ELF-1 (cell line): ENCODE measurements around the gene PAWR.

Source experiments
- DNase-seq: peaks from one replicate; pipeline ENCODE4 v3.0.0-alpha.2; 2016; ENCODE audit warnings: low read depth, low spot score

Gene PAWR, protein sequence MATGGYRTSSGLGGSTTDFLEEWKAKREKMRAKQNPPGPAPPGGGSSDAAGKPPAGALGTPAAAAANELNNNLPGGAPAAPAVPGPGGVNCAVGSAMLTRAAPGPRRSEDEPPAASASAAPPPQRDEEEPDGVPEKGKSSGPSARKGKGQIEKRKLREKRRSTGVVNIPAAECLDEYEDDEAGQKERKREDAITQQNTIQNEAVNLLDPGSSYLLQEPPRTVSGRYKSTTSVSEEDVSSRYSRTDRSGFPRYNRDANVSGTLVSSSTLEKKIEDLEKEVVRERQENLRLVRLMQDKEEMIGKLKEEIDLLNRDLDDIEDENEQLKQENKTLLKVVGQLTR

DNA sequence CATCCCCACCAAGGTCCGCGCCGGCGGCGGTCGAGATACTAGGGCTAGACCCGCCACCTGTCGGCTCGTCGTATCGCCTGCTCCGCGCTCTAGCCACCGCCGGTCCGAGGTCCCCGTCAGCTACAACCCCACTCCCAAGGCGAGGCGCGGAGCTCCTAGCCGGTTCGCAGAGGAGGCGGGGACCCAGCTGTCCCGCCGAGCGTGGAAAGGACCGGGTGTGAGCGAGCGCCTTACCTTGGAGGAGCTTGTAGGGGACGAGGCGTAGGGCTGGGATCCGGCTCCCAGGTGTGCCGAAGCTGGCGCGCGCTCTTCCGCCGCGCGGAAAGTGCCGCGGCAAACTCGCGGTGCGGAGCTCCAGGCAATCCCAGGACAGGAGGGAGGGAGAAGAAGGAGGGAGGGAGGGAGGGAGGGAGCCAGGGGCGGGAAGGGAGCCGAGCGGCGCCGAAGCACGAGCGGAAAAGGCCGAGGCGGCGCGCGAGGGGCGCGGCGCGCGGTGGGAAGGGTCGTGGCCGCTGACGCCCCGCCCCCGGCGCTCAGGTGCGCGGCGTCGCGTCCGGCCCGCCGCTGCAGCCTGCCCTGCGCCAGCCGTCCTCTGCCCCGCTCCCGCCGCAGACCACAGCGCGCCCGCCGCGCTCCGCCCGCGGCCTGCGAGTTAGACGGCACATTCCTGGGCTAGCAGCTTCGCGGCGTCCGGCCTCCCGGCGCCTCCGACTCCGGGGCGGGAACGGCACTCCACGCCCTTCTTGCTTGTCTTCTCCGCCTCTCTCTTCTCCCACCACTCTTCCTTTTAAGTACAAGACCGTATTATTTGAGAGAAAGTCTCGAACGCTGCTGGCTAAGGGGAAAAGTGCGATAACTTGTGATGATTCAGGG, at the start of gene PAWR:
Gene PAWR, minus strand, starts transcription at position 327 of the 873 bp plus-strand sequence. CDS start 720 bp downstream, outside the sequence.
- peak; percentile 91 for DNase-seq

DNA sequence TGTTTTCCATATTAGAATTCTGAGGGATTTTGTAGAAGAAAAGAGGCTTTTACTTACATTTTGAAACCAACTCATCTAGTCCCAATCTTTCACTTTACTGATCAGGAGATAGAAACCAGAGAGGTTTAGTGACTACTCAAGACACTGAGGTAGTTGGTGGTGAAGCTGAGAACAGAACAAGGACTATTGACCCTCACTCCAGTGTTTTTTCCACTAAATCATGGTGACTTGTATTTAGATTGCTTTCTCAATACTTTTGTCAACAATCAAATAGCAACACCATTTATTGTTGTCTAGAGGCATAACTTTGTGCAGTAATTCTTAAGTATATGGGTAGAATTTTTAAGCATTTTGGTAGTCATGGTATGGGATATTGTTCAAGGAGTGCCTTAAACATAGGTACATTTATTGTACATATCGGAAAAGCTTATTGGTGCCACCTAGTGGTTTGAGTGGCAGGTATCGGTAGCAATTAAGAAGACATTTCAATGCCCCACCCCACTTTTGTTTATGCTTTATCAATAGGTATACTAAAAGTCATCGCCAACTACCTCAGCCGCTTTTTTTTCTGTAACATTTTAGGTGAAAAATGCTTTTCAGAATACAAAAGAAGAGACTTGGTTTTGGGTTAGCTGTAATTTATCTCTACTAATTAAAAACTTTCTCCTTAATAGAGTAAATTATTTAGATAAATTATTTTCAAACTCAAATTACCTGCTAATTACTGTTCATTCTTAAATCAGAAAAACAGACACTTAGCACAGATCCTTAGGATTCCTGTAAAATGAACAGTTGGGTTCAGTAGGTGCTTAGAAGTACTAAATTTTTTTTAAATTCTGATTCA, 47.3 kb upstream of the PAWR start:
- DNase-seq = peak; percentile 12

DNA sequence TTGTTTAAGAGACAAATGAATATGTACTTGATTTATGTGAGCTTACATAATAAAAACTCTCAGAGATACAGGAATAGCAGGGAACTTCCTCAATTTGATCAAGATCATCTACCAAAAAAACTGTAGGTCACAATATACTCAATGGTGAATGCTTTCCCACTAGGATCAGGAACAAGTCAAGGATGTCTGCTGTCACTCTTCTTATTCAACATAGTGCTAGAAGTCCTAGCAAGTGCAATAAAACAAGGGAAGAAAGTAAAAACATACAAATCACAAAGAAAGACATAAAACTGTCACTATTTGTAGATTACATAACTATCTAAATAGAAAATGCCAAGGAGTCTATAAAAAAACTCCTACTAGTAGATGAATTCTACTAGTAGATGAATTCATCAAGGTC, 41.9 kb upstream of the PAWR start:
- no peak for DNase-seq

DNA sequence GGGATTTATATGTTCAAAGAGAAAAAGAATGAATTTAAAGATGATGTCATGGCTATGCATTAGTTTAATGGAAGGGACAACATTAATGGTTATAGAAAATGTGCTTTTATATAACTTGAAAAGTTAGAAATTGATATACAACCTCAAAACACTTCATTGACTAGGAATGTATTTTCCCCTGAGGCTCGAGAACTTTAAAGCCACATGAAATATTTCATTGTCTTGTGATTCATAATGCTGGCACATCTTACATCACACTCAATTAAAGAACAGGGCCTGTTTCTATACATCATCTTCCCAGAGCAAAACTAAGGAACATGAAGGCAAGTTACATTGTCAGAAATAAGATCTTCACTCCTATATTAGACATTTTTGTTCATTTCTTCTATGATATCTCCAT, 35.2 kb upstream of the PAWR start:
- DNase-seq = no peak

DNA sequence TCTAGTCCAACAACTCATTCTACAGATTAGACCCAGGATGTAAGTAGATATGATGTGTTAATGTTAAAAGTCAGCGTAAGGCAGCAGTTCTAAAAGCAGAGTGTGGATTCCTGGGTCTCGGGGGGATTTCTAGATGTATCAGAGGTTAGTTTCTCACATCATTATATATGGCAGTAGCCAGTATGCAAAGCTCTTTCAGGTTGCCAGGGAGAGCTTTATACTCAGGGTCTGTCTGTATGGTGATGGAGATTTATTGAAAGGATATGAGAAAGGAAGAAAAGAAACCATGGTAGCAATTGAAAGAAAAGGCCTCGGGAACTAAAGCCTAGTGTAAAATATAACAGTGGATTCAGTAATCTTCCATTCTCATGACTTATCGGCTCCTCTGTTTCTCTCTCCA, 26.2 kb upstream of the PAWR start:
- DNase-seq = no peak

DNA sequence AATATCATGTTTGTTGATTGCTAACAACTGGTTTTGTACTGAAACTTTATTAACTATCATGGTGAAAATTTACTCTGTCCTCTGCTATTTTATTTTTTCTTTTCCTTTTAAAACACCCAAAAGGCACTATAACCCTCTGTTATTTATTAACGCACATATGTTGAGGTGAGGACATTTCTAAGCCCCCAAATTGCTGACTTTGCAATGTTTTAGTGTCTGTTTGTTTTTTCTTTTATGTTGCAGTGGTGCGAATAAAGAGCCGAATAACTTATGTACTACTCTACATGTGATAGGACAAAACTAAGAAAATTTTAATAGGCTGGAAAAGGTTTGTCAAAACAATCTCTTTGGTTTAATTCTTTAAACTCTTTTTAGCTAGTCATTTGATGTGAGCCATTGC, 24.5 kb upstream of the PAWR start:
- no peak for DNase-seq

DNA sequence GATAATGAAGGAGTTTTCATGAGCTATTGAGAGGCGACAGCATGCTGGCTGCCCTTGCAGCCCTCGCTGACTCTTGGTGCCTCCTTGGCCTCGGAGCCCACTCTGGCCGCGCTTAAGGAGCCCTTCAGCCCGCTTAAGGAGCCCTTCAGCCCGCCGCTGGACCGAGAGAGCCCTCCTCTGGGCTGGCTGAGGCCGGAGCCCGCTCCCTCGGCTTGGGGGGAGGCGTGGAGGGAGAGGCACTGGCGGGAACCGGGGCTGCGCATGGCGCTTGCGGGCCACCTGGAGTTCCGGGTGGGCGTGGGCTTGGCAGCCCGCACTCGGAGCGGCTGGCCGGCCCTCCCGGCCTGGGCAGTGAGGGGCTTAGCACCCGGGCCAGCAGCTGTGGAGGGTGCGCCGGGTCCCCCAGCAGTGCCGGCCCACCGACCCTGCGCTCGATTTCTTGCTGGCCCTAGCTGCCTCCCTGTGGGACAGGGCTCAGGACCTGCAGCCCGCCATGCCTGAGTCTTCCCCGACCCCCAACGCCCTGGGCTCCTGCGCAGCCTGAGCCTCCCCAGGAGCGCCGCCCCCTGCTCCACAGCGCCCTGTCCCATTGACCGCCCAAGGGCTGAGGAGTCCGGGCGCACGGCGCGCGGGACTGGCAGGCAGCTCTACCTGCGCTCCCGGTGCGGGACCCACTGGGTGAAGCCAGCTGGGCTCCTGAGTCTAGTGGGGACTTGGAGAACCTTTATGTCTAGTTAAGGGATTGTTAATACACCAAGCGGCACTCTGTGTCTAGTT, 20.1 kb upstream of the PAWR start:
- DNase-seq = peak; percentile 48

DNA sequence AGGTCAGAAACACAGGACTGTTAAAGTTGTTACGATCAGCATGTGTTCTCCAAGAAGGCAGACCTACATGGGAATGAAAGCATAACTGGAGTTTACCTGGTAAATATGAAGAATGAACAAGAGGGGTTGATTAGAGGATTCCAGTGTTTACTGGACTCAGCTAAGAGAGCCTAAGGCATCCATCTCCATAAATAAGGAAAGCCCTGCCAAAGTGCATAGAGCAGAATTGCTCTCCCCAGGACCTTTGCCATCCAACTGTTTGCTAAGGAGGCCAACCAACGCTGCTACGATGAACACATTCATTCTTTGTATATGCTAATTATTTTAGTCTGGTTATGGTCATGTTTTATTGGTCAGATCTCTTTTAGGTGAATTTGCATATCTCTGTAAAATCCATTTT, 17.1 kb upstream of the PAWR start:
- no peak for DNase-seq

DNA sequence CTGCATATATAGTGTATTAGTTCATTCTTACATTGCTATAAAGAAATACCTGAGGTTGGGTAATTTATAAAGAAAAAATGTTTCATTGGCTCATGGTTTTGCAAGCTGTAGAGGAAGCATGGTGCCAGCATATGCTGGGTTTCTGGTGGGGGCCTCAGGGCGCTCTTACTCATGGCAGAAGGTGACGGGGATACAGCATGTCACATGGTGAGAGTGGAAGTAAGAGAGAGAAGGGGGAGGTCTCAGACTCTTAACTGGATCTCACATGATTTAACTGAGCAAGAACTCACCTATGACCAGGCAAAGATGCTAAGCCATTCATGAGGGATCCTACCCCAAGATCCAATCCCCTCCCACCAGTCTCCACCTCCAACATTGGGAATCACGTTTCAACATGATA, 15.9 kb upstream of the PAWR start:
- DNase-seq = no peak

DNA sequence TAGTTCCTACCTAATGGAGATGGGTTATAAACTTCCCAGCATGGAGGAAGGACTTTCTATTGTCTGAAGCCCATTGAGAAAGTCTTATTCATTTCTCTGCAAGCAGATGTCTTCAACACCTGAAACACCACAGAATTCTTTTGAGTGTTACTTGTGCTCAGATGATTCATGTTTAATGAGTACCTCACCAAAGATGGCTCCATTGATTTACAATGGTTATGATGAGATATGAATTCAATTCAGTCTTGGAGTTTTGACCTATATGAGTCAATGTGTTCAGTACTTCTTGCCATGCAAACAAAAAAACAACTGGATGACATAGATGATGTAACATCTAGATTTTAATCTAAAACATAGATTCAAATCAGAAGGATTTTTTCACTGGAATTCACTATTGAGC, 15.4 kb upstream of the PAWR start:
- no peak for DNase-seq

DNA sequence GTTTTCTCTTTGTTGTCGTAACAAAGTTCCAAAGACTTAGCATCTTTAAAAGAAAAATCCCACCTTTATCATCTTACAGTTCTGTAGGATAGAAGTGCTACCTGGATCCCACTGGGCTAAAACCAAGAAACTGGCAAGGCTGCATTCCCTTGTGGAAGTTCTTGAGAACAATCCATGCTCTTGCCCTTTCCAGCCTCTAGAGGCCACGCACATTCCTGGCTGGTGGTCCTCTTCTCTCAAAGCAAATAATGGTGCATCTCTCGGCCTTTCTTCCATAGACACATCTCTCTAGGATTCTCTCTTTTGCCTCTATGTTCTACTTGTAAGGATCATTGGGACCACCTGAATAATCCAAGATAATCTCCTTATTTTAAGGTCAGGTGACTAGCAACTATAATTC, 8.2 kb upstream of the PAWR start:
- DNase-seq = no peak

DNA sequence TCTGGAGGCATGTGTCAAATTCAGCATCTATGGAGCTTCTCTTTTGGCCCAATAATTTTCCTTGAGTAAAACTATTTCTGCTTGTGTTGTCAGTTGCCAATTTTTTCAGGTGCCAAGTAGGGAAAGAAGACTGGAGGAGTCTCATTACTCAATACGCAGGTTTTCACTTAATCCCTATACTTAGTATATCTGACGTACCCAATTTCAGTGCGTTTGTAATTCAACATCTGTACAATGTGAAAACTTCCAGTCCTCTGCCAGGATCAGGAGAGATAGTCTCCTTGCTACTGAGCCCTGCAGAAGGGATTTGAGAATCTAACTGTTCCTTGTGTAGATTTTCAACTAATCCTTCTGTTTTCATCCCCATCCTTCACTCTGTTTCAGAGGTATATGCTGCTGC, 5.7 kb upstream of the PAWR start:
- DNase-seq = no peak

DNA sequence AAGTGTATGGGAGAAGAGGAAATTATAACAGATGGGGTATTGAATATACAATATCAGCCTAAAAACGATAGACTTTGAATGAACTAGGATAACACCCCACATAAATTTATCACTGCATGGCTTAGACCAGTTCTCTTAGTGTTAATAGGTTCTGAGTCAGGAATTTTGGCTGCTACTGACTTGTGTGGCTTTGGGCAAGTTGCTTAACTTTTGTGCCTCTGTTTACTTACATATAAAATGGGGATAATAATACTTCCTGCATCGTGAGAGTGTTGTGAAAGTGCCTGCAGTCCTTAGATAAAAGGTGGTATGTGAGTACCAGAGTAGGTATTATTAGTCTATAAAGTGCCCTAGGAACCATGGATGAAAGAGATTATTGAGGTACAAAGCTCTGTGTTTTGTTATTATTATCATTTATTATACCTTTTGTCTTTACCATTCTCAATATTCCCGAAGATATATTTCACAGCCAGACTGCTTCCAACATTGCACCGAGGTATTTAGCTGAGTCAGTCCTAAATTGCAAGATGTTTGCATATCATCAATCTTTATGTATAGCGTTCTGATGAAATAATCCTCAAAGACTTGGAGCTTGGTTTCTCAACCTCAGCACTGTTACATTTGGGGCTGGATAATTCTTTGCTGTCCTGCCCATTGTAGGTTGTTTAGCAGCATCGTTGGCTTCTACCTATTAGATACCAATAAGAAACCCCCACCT, 2.3 kb upstream of the PAWR start:
- DNase-seq = no peak

DNA sequence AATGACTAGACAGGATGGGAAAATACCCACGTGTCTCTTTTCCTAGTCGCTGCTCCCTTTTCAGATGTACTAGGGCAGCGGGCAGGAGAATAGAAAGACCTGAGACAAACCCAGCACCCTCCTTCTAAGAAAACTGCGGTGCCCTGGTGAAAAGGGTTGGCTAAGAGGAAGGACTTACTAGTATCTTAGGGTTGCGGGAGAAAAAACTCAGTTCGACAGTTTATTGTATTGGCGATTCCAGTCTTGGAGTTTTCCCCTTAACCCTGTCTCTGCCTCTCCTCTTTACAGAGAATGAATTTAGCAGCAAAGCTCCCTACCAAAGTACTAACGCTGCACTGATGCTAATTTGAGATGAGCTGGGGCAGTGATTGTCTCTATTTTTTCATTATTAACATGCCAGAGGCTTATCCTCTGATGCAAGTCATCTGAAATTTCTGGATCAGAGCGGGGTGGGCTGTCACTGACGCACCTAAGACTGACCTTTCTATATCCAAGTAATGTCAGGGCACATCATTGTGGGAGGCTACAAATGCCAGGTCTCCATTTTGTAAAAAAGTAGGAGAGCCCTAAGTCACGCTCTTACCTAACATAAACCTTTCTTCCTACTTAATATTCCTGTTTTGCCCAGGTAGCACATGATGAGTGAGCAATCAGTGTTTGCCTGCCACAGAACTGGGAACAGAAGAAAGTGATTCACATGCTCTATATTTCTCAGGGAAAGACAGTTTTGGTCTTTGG, 916 bp upstream of the PAWR start:
- DNase-seq = no peak

DNA sequence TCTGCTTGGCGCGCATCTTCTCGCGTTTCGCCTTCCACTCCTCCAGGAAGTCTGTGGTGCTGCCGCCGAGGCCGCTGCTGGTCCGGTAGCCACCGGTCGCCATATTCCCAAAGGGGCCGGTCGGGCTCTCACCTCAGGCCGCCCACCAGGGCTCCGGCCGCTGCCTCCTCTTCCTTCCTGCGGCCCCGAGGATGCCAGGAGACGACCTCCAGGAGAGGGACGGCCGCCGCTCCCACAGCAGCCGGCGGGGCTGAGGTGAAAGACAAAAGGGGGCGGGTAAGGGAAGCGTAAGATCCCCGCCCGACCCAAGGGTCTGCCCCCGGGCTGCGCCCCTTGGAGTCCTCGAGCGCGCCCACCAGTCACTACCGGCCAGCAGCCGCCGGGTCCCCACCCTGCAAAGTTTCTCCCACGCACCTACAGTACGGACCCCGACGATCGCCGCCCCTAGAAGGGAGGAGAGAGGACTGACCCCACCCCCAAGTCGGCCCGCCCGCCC, 574 bp downstream of the PAWR start:
- peak; percentile 89 for DNase-seq

DNA sequence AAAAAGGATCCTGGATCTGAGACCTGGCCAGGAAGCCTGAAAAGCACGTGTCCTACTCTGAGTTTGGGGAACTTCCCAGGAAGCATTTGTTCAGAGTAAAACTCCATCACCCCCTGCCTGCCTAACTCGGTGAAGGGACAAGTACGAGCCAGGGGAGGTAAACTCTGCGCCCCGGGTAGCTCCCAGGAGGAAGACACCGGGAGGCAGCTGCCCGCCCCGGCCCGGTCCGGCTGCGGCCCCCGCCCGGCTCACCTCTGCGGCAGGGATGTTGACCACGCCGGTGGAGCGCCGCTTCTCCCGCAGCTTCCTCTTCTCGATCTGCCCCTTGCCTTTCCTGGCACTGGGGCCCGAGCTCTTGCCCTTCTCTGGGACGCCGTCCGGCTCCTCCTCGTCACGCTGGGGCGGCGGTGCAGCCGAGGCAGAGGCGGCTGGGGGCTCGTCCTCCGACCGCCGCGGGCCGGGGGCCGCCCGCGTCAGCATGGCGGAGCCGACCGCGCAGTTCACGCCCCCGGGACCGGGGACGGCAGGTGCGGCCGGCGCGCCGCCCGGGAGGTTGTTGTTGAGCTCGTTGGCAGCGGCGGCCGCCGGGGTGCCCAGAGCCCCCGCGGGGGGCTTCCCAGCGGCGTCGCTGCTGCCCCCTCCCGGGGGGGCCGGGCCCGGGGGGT, 1.2 kb downstream of the PAWR start:
- peak; percentile 63 for DNase-seq

DNA sequence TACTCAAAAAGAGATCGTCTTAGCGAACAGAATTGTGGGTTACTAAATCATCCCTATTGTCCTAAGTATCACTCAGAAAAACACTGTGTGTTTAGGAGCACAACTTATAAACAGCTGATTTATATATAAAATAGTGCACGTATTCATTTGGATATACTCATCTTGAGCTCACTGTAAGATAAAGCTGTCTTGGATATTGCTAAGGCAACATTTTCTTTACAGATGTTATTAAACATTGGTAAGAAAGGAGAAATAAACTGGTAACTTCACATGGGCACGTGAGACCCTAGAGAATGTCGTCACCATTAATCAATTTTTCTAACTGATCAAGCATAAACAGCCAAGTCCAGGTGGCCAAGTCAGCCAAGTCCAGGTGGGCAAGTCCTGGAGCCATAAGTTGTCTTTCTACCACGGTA, 1.7 kb downstream of the PAWR start:
- no peak for DNase-seq

DNA sequence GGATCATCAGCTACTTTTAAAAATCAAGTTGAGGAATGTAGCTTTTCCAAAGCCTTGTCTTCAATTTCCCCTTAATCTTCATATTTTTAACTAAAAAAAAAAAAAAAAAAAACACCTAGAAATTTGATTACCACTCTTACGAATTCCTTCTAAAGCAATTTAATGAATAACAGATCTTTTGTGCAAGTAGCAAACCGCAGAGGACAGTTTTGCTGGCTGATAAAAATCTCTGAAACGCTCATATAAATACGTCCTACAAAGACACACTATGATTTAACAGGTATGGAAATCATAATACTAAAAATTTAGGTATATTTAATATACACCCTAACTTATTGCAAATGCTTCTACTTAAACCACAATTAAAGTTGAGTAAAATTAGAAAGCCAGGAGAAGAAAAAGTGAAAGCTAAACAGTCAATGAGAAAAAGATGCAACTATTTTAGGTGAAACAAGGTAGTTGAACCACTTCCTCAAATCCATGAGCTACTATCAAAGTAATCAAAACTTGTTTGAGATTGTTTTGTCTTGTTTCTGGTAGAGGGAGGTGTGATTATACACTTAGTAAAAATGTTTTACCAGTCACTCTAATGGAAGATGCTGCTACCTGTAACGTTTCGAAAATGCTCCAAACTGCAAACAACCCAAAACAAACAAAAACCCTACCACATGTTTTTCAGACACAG, 2.2 kb downstream of the PAWR start:
- no peak for DNase-seq
